DND-41 (cell line): Measurements from ENCODE around the gene C3orf18.

ENCODE experiments used
- ATAC-seq: fragments of 200-7000 bp; cut with Tn5 transposase; 3 replicates; pipeline ENCODE4 v1.9.1; 2021; ENCODE audit warnings: low read depth; ENCODE audit not compliant: insufficient read depth
- DNase-seq: peaks from one replicate; pipeline ENCODE4 v3.0.0-alpha.2; 2020
- H2AFZ ChIP-seq: 2 replicates; pipeline ENCODE4 v1.6.0; 2012; ENCODE audit warnings: low read depth, low read length
- H3K27ac ChIP-seq: 2 replicates; pipeline ENCODE4 v1.5.1; 2012; ENCODE audit warnings: low read length, inconsistent platforms
- H3K27me3 ChIP-seq: fragments of 200-600 bp; sonication (generic); 2 replicates; pipeline ENCODE4 v1.6.0; 2012; ENCODE audit warnings: low read length, mild to moderate bottlenecking, inconsistent platforms; ENCODE audit not compliant: insufficient read depth, poor library complexity
- H3K36me3 ChIP-seq: 2 replicates; pipeline ENCODE4 v1.5.1; 2012; ENCODE audit warnings: low read length, inconsistent platforms; ENCODE audit not compliant: insufficient read depth
- H3K4me1 ChIP-seq: 2 replicates; pipeline ENCODE4 v1.5.1; 2012; ENCODE audit warnings: mild to moderate bottlenecking, low read length; ENCODE audit not compliant: insufficient read depth
- H3K4me2 ChIP-seq: 2 replicates; pipeline ENCODE4 v1.6.0; 2012; ENCODE audit warnings: mild to moderate bottlenecking, moderate library complexity, low read length, inconsistent platforms; ENCODE audit not compliant: insufficient read depth
- H3K4me3 ChIP-seq, 2 experiments: fragments of 200-600 bp in 1 of 2; shearing (Covaris generic) in 1 of 2; 2 replicates each; pipeline ENCODE4 v1.5.1; 2012 to 2016; ENCODE audit warnings: inconsistent platforms in 2 of 2, low read length in 2 of 2, mild to moderate bottlenecking in 2 of 2, low read depth in 1 of 2, moderate library complexity in 1 of 2
- H3K79me2 ChIP-seq: 2 replicates; pipeline ENCODE4 v1.6.0; 2012; ENCODE audit warnings: low read length, inconsistent platforms; ENCODE audit not compliant: insufficient read depth
- H3K9ac ChIP-seq: 2 replicates; pipeline ENCODE4 v1.6.0; 2012; ENCODE audit warnings: low read depth, mild to moderate bottlenecking, inconsistent platforms, low read length, moderate library complexity
- H3K9me3 ChIP-seq: 2 replicates; pipeline ENCODE4 v1.5.1; 2012; ENCODE audit warnings: low read length, moderate library complexity, mild to moderate bottlenecking, inconsistent platforms; ENCODE audit not compliant: insufficient read depth, severe bottlenecking
- H4K20me1 ChIP-seq: 2 replicates; pipeline ENCODE4 v1.6.0; 2012; ENCODE audit warnings: low read length; ENCODE audit not compliant: insufficient read depth
- EZH2 ChIP-seq: IDR thresholded peaks from 3 replicates; pipeline ENCODE4 v1.6.1; 2012; ENCODE audit warnings: borderline replicate concordance, low read depth, mild to moderate bottlenecking, moderate library complexity, low read length, inconsistent platforms; ENCODE audit not compliant: severe bottlenecking
- TF ChIP-seq, protein P1 (sequence below): IDR thresholded peaks from 2 replicates; pipeline ENCODE4 v1.5.1; 2012; ENCODE audit warnings: borderline replicate concordance, low read length, moderate library complexity, mild to moderate bottlenecking; ENCODE audit not compliant: poor library complexity, severe bottlenecking; ENCODE audit errors: extremely low read depth

Gene C3orf18

DNA sequence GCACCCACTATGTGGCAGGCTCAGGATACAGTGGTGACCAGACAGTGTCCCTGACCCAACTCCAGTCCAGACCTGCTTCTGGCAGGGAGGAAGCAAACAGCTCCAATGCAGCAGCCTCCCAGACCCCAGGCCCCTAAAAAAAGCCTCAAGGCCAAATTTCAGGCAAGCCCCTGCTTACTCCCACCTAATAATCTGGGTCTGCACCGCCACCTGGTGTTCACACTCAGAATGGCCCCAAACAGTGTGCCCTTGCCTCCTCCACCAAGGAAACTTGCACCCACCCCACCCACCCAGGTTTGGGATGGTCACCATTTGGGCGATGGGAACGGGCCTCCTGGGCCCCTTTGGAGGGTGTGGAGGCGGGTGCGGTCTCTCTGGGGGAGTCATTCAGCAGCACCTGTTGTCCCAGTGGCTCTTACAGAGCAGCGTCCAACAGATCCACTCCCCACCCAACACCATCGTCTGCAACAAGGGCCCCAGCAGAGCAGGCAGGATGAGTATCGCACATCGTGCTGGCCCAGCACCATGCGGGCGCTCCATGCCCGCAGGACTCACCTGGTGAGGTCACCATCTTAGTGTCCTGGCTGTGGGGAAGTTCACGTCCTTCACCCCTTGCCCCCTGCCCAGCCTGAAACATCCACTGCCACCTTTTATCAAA lies 17.3 kb downstream of the C3orf18 start:
- H3K27me3 ChIP-seq, result peaks cover 4% of the 10 kb centered on the region
- H3K4me3 ChIP-seq, result no peak overlapping the region
- no peaks in the 10 kb centered on the region for H3K4me1 ChIP-seq
- DNase-seq, result peak; percentile 77
- no peaks in the 10 kb centered on the region for H3K9me3 ChIP-seq
- no peak overlapping the region for H3K4me2 ChIP-seq
- no peaks in the 10 kb centered on the region for H3K36me3 ChIP-seq
- no peak overlapping the region for H3K27ac ChIP-seq
- peak; percentile 88 for ATAC-seq
- H4K20me1 ChIP-seq, result 0 out of 2 replicates have a peak, but pooled peaks cover 4% of the 10 kb centered on the region
- TF ChIP-seq, protein P1, sequence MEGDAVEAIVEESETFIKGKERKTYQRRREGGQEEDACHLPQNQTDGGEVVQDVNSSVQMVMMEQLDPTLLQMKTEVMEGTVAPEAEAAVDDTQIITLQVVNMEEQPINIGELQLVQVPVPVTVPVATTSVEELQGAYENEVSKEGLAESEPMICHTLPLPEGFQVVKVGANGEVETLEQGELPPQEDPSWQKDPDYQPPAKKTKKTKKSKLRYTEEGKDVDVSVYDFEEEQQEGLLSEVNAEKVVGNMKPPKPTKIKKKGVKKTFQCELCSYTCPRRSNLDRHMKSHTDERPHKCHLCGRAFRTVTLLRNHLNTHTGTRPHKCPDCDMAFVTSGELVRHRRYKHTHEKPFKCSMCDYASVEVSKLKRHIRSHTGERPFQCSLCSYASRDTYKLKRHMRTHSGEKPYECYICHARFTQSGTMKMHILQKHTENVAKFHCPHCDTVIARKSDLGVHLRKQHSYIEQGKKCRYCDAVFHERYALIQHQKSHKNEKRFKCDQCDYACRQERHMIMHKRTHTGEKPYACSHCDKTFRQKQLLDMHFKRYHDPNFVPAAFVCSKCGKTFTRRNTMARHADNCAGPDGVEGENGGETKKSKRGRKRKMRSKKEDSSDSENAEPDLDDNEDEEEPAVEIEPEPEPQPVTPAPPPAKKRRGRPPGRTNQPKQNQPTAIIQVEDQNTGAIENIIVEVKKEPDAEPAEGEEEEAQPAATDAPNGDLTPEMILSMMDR, result peak; percentile 84
- TF ChIP-seq EZH2, result no peak
- H3K79me2 ChIP-seq, result no peaks in the 10 kb centered on the region
- H3K9ac ChIP-seq, result no peak overlapping the region
- no peak overlapping the region for H2AFZ ChIP-seq

DNA sequence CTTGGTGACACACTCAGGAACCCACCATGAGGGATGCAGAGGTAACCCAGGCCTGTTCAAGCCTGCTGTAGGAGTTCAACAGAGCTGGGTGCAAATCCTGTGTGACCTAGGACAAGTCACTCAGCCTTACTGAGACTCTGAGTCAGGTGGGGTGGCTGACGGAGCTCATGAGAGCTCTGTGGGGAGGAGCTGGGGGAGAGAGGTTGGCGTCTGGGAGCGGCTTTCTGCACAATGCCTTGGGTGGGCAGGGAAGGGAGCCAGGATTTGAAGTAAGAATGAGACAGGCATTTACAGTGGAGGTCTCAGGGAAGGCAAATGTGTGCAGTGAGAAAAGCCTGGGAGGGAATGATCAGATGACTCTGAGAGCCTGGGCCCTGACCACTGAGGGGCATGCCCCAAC lies 18.3 kb downstream of the C3orf18 start:
- Histone ChIP-seq H3K36me3 (no peaks in the 10 kb centered on the region), H3K4me3 (no peak overlapping the region), H2AFZ (no peak overlapping the region), H3K4me2 (no peak overlapping the region), H3K27me3 (peaks cover 4% of the 10 kb centered on the region), H3K27ac (no peak overlapping the region), H3K9ac (no peak overlapping the region), H3K9me3 (no peaks in the 10 kb centered on the region), H3K79me2 (no peaks in the 10 kb centered on the region), H3K4me1 (no peaks in the 10 kb centered on the region), H4K20me1 (0 out of 2 replicates have a peak, but pooled peaks cover 4% of the 10 kb centered on the region)
- no peak for ATAC-seq
- DNase-seq, result no peak
- TF ChIP-seq EZH2, result no peak
- TF ChIP-seq, protein P1, result no peak

DNA sequence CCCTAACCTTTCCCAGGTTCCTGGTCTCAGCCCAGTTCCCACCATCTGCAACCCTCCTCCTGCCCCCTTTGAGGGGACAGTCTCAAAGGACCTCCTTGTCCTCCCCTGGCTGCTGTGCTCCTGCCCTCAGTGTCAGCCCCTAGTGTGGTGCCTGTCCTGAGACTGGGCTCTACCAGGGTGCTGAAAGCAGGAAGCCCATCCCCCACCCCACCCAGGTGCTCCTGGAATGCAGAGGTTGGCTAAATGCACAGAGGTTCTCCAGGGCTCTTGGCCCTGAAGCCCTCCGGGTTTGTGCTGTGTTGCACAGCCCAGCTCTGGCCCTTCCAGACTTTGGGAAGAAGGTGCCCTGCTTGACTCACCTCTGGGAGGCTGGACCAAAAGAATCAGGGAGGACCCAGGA lies 21.8 kb downstream of the C3orf18 start:
- Histone ChIP-seq H3K79me2 (no peaks in the 10 kb centered on the region), H3K9ac (no peak overlapping the region), H3K4me3 (no peak overlapping the region), H3K4me1 (no peaks in the 10 kb centered on the region), H3K9me3 (no peaks in the 10 kb centered on the region), H3K27me3 (peaks cover 11% of the 10 kb centered on the region), H4K20me1 (peaks cover 7% of the 10 kb centered on the region; the same call in 1 of the 2 replicates), H3K4me2 (no peak overlapping the region), H3K36me3 (no peaks in the 10 kb centered on the region), H3K27ac (no peak overlapping the region), H2AFZ (no peak overlapping the region)
- no peak for ATAC-seq
- TF ChIP-seq, protein P1, result no peak
- TF ChIP-seq EZH2, result no peak
- no peak for DNase-seq
